NT2/D1 (cell line): Measurements from ENCODE around the gene DAO.
"Not testable (repeated sequence)": the region's sequence is repeated elsewhere in the genome, so short reads cannot be mapped to it uniquely, and the experiment has no call there.

Source experiments
- DNase-seq: peaks from one replicate; pipeline ENCODE4 v3.0.0-alpha.2; 2011; ENCODE audit warnings: low read depth, low spot score
- H3K27me3 ChIP-seq: 2 replicates; pipeline ENCODE4 v1.6.0; 2011; ENCODE audit warnings: mild to moderate bottlenecking; ENCODE audit not compliant: insufficient read length, insufficient read depth
- H3K36me3 ChIP-seq: 2 replicates; pipeline ENCODE4 v1.6.1; 2011; ENCODE audit warnings: mild to moderate bottlenecking, low read length, mixed read lengths; ENCODE audit not compliant: insufficient read depth, insufficient read length
- H3K4me1 ChIP-seq: 2 replicates; pipeline ENCODE4 v1.5.1; 2011; ENCODE audit not compliant: insufficient read depth, insufficient read length
- H3K4me3 ChIP-seq: 2 replicates; pipeline ENCODE4 v1.5.1; 2011; ENCODE audit warnings: low read depth; ENCODE audit not compliant: insufficient read length
- H3K9ac ChIP-seq: 2 replicates; pipeline ENCODE4 v1.6.0; 2011; ENCODE audit warnings: low read depth; ENCODE audit not compliant: insufficient read length
- H3K9me3 ChIP-seq: 2 replicates; pipeline ENCODE4 v1.5.1; 2011; ENCODE audit warnings: mild to moderate bottlenecking, low read length; ENCODE audit not compliant: insufficient read depth
- SUZ12 ChIP-seq: IDR thresholded peaks from 2 replicates; pipeline ENCODE4 v1.6.1; 2011; ENCODE audit not compliant: insufficient read length, insufficient read depth; ENCODE audit errors: extremely low read depth
- YY1 ChIP-seq: IDR thresholded peaks from 2 replicates; pipeline ENCODE4 v1.6.1; 2011; ENCODE audit not compliant: insufficient read length, insufficient read depth
- ZNF274 ChIP-seq: IDR thresholded peaks from 2 replicates; pipeline ENCODE4 v1.6.1; 2011; ENCODE audit warnings: mild to moderate bottlenecking, low read depth, low read length

The DAO gene

GRCh38 chr12:108859923-108860291 is 20.0 kb upstream of the DAO start:
- H3K4me3 ChIP-seq = no peak overlapping the region

GRCh38 chr12:108860443-108860842 is 19.4 kb upstream of the DAO start:
- H3K4me1 ChIP-seq = peaks cover 14% of the 10 kb centered on the region
- no peak for DNase-seq
- TF ChIP-seq ZNF274 (no peak), SUZ12 (no peak), YY1 (no peak)
- H3K27me3 ChIP-seq = no peaks in the 10 kb centered on the region
- H3K9me3 ChIP-seq = no peaks in the 10 kb centered on the region
- no peak overlapping the region for H3K4me3 ChIP-seq
- H3K36me3 ChIP-seq = no peaks in the 10 kb centered on the region
- H3K9ac ChIP-seq = peak overlapping the region; percentile 24

More at GRCh38 chr12:108859923-108860291, 20.0 kb upstream of the DAO start:
- peaks cover 5% of the 10 kb centered on the region for H3K9me3 ChIP-seq
- peaks cover 4% of the 10 kb centered on the region for H3K36me3 ChIP-seq
- peaks cover 14% of the 10 kb centered on the region for H3K4me1 ChIP-seq
- no peak for TF ChIP-seq ZNF274
- TF ChIP-seq YY1 = no peak
- TF ChIP-seq SUZ12 = no peak
- H3K9ac ChIP-seq = no peak overlapping the region
- no peak for DNase-seq
- H3K27me3 ChIP-seq = no peaks in the 10 kb centered on the region

GRCh38 chr12:108861878-108862587 is 17.9 kb upstream of the DAO start:
- DNase-seq = no peak
- Histone ChIP-seq H3K36me3 (no peaks in the 10 kb centered on the region), H3K9ac (no peak overlapping the region), H3K4me3 (no peak overlapping the region), H3K4me1 (peaks cover 3% of the 10 kb centered on the region), H3K27me3 (no peaks in the 10 kb centered on the region), H3K9me3 (no peaks in the 10 kb centered on the region)
- TF ChIP-seq SUZ12 = no peak
- TF ChIP-seq YY1 = no peak
- TF ChIP-seq ZNF274 = no peak

- H3K4me1 ChIP-seq = peaks cover 3% of the 10 kb centered on the region
- H3K4me3 ChIP-seq = no peak overlapping the region
- H3K36me3 ChIP-seq = no peaks in the 10 kb centered on the region
- no peaks in the 10 kb centered on the region for H3K27me3 ChIP-seq
- no peak for DNase-seq
- H3K9me3 ChIP-seq = no peaks in the 10 kb centered on the region
- no peak for TF ChIP-seq ZNF274
- no peak for TF ChIP-seq YY1
- TF ChIP-seq SUZ12 = no peak
- no peak overlapping the region for H3K9ac ChIP-seq
Measured at GRCh38 chr12:108862588-108862959, 17.3 kb upstream of the DAO start.

GRCh38 chr12:108865169-108865568 is 14.7 kb upstream of the DAO start:
- no peak for TF ChIP-seq YY1
- no peak for TF ChIP-seq SUZ12
- no peak for TF ChIP-seq ZNF274

GRCh38 chr12:108866083-108866482 is 13.8 kb upstream of the DAO start:
- not testable (repeated sequence) for H3K9ac ChIP-seq, H3K36me3 ChIP-seq, DNase-seq, H3K27me3 ChIP-seq, H3K4me1 ChIP-seq, H3K4me3 ChIP-seq, H3K9me3 ChIP-seq

More at GRCh38 chr12:108865169-108865568, 14.7 kb upstream of the DAO start:
- H3K9ac ChIP-seq = no peak overlapping the region
- H3K36me3 ChIP-seq = no peaks in the 10 kb centered on the region
- H3K27me3 ChIP-seq = no peaks in the 10 kb centered on the region
- DNase-seq = no peak
- H3K4me1 ChIP-seq = peaks cover 5% of the 10 kb centered on the region
- no peak overlapping the region for H3K4me3 ChIP-seq
- no peaks in the 10 kb centered on the region for H3K9me3 ChIP-seq

- Histone ChIP-seq H3K4me1 (peaks cover 2% of the 10 kb centered on the region), H3K9ac (no peak overlapping the region)
Measured at GRCh38 chr12:108868781-108869180, 11.1 kb upstream of the DAO start.

GRCh38 chr12:108875280-108875679 is 4.6 kb upstream of the DAO start:
- H3K4me1 ChIP-seq = peaks cover 9% of the 10 kb centered on the region
- no peaks in the 10 kb centered on the region for H3K9me3 ChIP-seq
- TF ChIP-seq YY1 = no peak
- TF ChIP-seq ZNF274 = no peak
- TF ChIP-seq SUZ12 = no peak
- no peaks in the 10 kb centered on the region for H3K36me3 ChIP-seq
- H3K9ac ChIP-seq = no peak overlapping the region
- DNase-seq = no peak
- no peaks in the 10 kb centered on the region for H3K27me3 ChIP-seq
- no peak overlapping the region for H3K4me3 ChIP-seq

More at GRCh38 chr12:108868781-108869180, 11.1 kb upstream of the DAO start:
- H3K9me3 ChIP-seq = no peaks in the 10 kb centered on the region
- TF ChIP-seq ZNF274 (no peak), YY1 (no peak), SUZ12 (no peak)
- no peaks in the 10 kb centered on the region for H3K27me3 ChIP-seq
- H3K36me3 ChIP-seq = no peaks in the 10 kb centered on the region
- no peak overlapping the region for H3K4me3 ChIP-seq
- DNase-seq = no peak
